OCI-LY1 (cell line): ENCODE measurements around the gene HLA-DPA1.

Source experiments
- H2AFZ ChIP-seq: fragments of 200-600 bp; sonication (generic), shearing (Covaris generic); 2 replicates; pipeline ENCODE4 v1.6.0; 2014; ENCODE audit warnings: antibody characterized with exemption, mild to moderate bottlenecking, low read length
- H3F3A ChIP-seq: fragments of 200-600 bp; sonication (generic), shearing (Covaris generic); 2 replicates; pipeline ENCODE4 v1.6.0; 2014; ENCODE audit warnings: mild to moderate bottlenecking, antibody characterized with exemption, low read length, moderate library complexity; ENCODE audit not compliant: insufficient read depth
- H3K27ac ChIP-seq: fragments of 200-600 bp; sonication (generic); 2 replicates; pipeline ENCODE4 v1.5.1; 2014; ENCODE audit warnings: low read length, mixed run types, mild to moderate bottlenecking, low read depth; ENCODE audit not compliant: poor library complexity, severe bottlenecking
- H3K27me3 ChIP-seq: fragments of 200-600 bp; sonication (generic); 2 replicates; pipeline ENCODE4 v1.6.0; 2014; ENCODE audit warnings: antibody characterized with exemption, mild to moderate bottlenecking, low read length, moderate library complexity; ENCODE audit not compliant: insufficient read depth
- H3K36me3 ChIP-seq: fragments of 200-600 bp; sonication (generic); 2 replicates; pipeline ENCODE4 v1.6.1; 2014; ENCODE audit warnings: mild to moderate bottlenecking, antibody characterized with exemption, low read length, moderate library complexity, mixed read lengths; ENCODE audit not compliant: insufficient read depth
- H3K4me1 ChIP-seq: fragments of 200-600 bp; sonication (generic); 2 replicates; pipeline ENCODE4 v1.5.1; 2014; ENCODE audit warnings: mild to moderate bottlenecking, low read length, moderate library complexity; ENCODE audit not compliant: insufficient read depth, severe bottlenecking
- H3K4me2 ChIP-seq: fragments of 200-600 bp; sonication (generic), shearing (Covaris generic); 2 replicates; pipeline ENCODE4 v1.6.1; 2014; ENCODE audit warnings: low read length
- H3K4me3 ChIP-seq: fragments of 200-600 bp; sonication (generic); 2 replicates; pipeline ENCODE4 v1.5.1; 2014; ENCODE audit warnings: low read length, low read depth, mild to moderate bottlenecking, mixed read lengths; ENCODE audit not compliant: poor library complexity, severe bottlenecking
- H3K79me2 ChIP-seq: fragments of 200-600 bp; shearing (Covaris generic); 2 replicates; pipeline ENCODE4 v1.6.1; 2016; ENCODE audit warnings: mixed run types, low read length, mixed read lengths; ENCODE audit not compliant: insufficient read depth
- H3K9ac ChIP-seq: fragments of 200-600 bp; sonication (generic), shearing (Covaris generic); 2 replicates; pipeline ENCODE4 v1.6.1; 2014; ENCODE audit warnings: mild to moderate bottlenecking, low read length, mixed read lengths
- H3K9me2 ChIP-seq: fragments of 200-600 bp; sonication (generic), shearing (Covaris generic); 2 replicates; pipeline ENCODE4 v1.6.1; 2014; ENCODE audit warnings: low read depth, mild to moderate bottlenecking, low read length, mixed read lengths
- H3K9me3 ChIP-seq: fragments of 200-600 bp; shearing (Covaris generic); 2 replicates; pipeline ENCODE4 v1.6.1; 2014; ENCODE audit warnings: low read length, mixed read lengths
- H4K20me1 ChIP-seq: fragments of 200-600 bp; sonication (generic), shearing (Covaris generic); 2 replicates; pipeline ENCODE4 v1.6.0; 2016; ENCODE audit warnings: mild to moderate bottlenecking, low read length; ENCODE audit not compliant: insufficient read depth
- CTCF ChIP-seq: fragments of 200-600 bp; sonication (generic), shearing (Covaris generic); IDR thresholded peaks from 2 replicates; pipeline ENCODE4 v1.5.1; 2017; ENCODE audit warnings: mild to moderate bottlenecking, antibody characterized with exemption, low read length, moderate library complexity, mixed read lengths
- EZH2 ChIP-seq: fragments of 200-600 bp; sonication (generic), shearing (Covaris generic); IDR thresholded peaks from 2 replicates; pipeline ENCODE4 v1.8.0; 2017; ENCODE audit warnings: borderline replicate concordance, mixed run types, mild to moderate bottlenecking, antibody characterized with exemption, low read length, moderate library complexity, mixed read lengths

The HLA-DPA1 gene

GRCh38 chr6:33076406-33076934 is 3.0 kb upstream of the HLA-DPA1 start:
- Histone ChIP-seq H3K27me3 (no peaks in the 10 kb centered on the region; the same call in 1 of the 2 replicates), H3K4me3 (no peak overlapping the region), H3K9me3 (no peaks in the 10 kb centered on the region), H3K27ac (no peak overlapping the region), H3K9me2 (no peaks in the 10 kb centered on the region), H3K9ac (no peak overlapping the region), H3K36me3 (no peaks in the 10 kb centered on the region), H3F3A (no peaks in the 10 kb centered on the region), H3K4me1 (no peaks in the 10 kb centered on the region), H2AFZ (no peak overlapping the region), H3K79me2 (no peaks in the 10 kb centered on the region), H4K20me1 (no peaks in the 10 kb centered on the region), H3K4me2 (no peak overlapping the region)
- TF ChIP-seq CTCF, result no peak
- TF ChIP-seq EZH2, result no peak

- Histone ChIP-seq H3F3A (no peaks in the 10 kb centered on the region), H3K9ac (no peak within 1 kb of the TSS), H3K4me2 (no peak within 1 kb of the TSS), H3K9me2 (no peaks in the 10 kb centered on the region), H2AFZ (no peak within 1 kb of the TSS), H3K27ac (no peak within 1 kb of the TSS), H3K4me3 (no peak within 1 kb of the TSS), H3K79me2 (no peaks in the 10 kb centered on the region), H3K27me3 (no peaks in the 10 kb centered on the region; the same call in 1 of the 2 replicates), H3K36me3 (no peaks in the 10 kb centered on the region), H4K20me1 (no peaks in the 10 kb centered on the region), H3K4me1 (no peaks in the 10 kb centered on the region), H3K9me3 (no peaks in the 10 kb centered on the region)
- TF ChIP-seq EZH2, result no peak
- no peak for TF ChIP-seq CTCF
Measured at GRCh38 chr6:33075568-33076405, 2.3 kb upstream of the HLA-DPA1 start, which contains the start of gene HLA-DPB1. Gene HLA-DPB1, plus strand, starts transcription at chr6:33075990. Its CDS starts 52 bp downstream, at chr6:33076042.

GRCh38 chr6:33075208-33075567 is 1.7 kb upstream of the HLA-DPA1 start:
- Histone ChIP-seq H3K36me3 (no peaks in the 10 kb centered on the region), H4K20me1 (no peaks in the 10 kb centered on the region), H3K27ac (no peak overlapping the region), H3F3A (no peaks in the 10 kb centered on the region), H3K9me2 (no peaks in the 10 kb centered on the region), H3K9me3 (no peaks in the 10 kb centered on the region), H3K4me1 (no peaks in the 10 kb centered on the region), H3K27me3 (no peaks in the 10 kb centered on the region; the same call in 1 of the 2 replicates), H3K4me2 (no peak overlapping the region), H3K9ac (no peak overlapping the region), H3K4me3 (no peak overlapping the region), H2AFZ (no peak overlapping the region), H3K79me2 (no peaks in the 10 kb centered on the region)
- TF ChIP-seq CTCF (no peak), EZH2 (no peak)
